Transverse colon (tissue), 4 donors: ENCODE data around the gene TTC39A.

Experiments used
- EP300 ChIP-seq: sonication (generic); formaldehyde crosslinking; IDR thresholded peaks from one replicate; pipeline ENCODE4 v1.6.1; 2017; ENCODE audit warnings: antibody characterized with exemption, low read depth
- POLR2A ChIP-seq: fragments of 450-650 bp; IDR thresholded peaks from one replicate; pipeline ENCODE4 v1.6.1; 2016; ENCODE audit warnings: antibody characterized with exemption, mild to moderate bottlenecking, moderate library complexity
- POLR2AphosphoS5 ChIP-seq, 3 donors: sonication (generic); formaldehyde crosslinking; IDR thresholded peaks; one replicate each; pipeline ENCODE4 v1.6.1; 2016; ENCODE audit warnings: antibody characterized with exemption in 3 of 3
- TF ChIP-seq, protein P1 (sequence below), 5 experiments: fragments of 200-600 bp in 3 of 5; fragments of 450-650 bp in 2 of 5; sonication (generic) in 3 of 5; IDR thresholded peaks; 1 replicate in 2 of 5; 2 replicates in 3 of 5; pipeline ENCODE4 v1.5.1; 2016 to 2017; ENCODE audit warnings: antibody characterized with exemption in 5 of 5, inconsistent platforms in 3 of 5, mild to moderate bottlenecking in 2 of 5, moderate library complexity in 1 of 5

GRCh38 chr1:51247499-51247898, 82.9 kb downstream of the TTC39A start:
- TF ChIP-seq, protein P1, sequence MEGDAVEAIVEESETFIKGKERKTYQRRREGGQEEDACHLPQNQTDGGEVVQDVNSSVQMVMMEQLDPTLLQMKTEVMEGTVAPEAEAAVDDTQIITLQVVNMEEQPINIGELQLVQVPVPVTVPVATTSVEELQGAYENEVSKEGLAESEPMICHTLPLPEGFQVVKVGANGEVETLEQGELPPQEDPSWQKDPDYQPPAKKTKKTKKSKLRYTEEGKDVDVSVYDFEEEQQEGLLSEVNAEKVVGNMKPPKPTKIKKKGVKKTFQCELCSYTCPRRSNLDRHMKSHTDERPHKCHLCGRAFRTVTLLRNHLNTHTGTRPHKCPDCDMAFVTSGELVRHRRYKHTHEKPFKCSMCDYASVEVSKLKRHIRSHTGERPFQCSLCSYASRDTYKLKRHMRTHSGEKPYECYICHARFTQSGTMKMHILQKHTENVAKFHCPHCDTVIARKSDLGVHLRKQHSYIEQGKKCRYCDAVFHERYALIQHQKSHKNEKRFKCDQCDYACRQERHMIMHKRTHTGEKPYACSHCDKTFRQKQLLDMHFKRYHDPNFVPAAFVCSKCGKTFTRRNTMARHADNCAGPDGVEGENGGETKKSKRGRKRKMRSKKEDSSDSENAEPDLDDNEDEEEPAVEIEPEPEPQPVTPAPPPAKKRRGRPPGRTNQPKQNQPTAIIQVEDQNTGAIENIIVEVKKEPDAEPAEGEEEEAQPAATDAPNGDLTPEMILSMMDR (IDR thresholded peaks at IDR 0.05): no peak
- TF ChIP-seq POLR2A (no peak), EP300 (no peak), POLR2AphosphoS5 (IDR thresholded peaks at IDR 0.05) (no peak)
